ENCODE measurements around the gene ICE1. TPM values are rescaled to one million over a fixed set of nuclear protein-coding genes. Genes with fewer than 3 reads are reported as not detected.

ICE1 gene
- total and polyA plus RNA-seq, 9 of the 15 experiments (the other 6 are each of a cell fraction or from before 2014, with no cell fraction given) = 4.9 to 47.4 (median 28.2) TPM

GRCh38 chr5:5451863-5452262, 29.4 kb downstream of the ICE1 start:
- FAIRE-seq (no peak), DNase-seq (ENCODE audit: extremely low read depth in 1 of 4, low spot score in 3 of 4) (no peak), ATAC-seq (no peak)
- ChIA-PET POLR2A (interaction anchor here (1.6 kb wide), 1 partner anchor 9 kb away, joined by 3 read pairs; no protein-coding TSS in a partner anchor), CTCF (ENCODE audit: low intra/inter-chr PET ratio) (no interaction called here)
- intact Hi-C loops (cut with micrococcal nuclease) = no loop called here
- no peak for TF ChIP-seq SETDB1 (IDR thresholded peaks at IDR 0.05; ENCODE audit: low read length)
- TF ChIP-seq ZNF316 (IDR thresholded peaks at IDR 0.05) = peak; percentile 48; the same call in 1 of the 2 replicates
- Histone ChIP-seq H3K79me2 (ENCODE audit: control insufficient read depth, insufficient read depth, low read length) (no peaks in the 10 kb centered on the region), H3K36me3 (ENCODE audit: control insufficient read depth, insufficient read depth, low read length) (peaks cover 85% of the 10 kb centered on the region; the same call in 2 of the 3 replicates), H3K9ac (ENCODE audit: insufficient read depth in 1 of 2, low read depth in 2 of 2, low read length in 2 of 2) (no peak overlapping the region), H3K9me3 (replicated peaks; ENCODE audit: control insufficient read depth, insufficient read depth, low read depth, low read length) (no peaks in the 10 kb centered on the region), H3K27me3 (ENCODE audit: control insufficient read depth in 2 of 2, insufficient read depth in 2 of 2, low read length in 2 of 2) (no peaks in the 10 kb centered on the region), H2AFZ (ENCODE audit: low read depth, low read length) (no peak overlapping the region), H3K27ac (ENCODE audit: extremely low read depth, low read depth, low read length) (no peak overlapping the region), H3K4me1 (replicated peaks in 1 of 2; ENCODE audit: control insufficient read depth in 2 of 2, insufficient read depth in 2 of 2, low read length in 2 of 2) (no peaks in the 10 kb centered on the region), H3K4me2 (ENCODE audit: insufficient read depth, low read length) (no peak overlapping the region), H4K20me1 (replicated peaks; ENCODE audit: control insufficient read depth, insufficient read depth, low read length) (no peaks in the 10 kb centered on the region), H3K4me3 (no peak overlapping the region), H3K9me1 (ENCODE audit: control insufficient read depth, insufficient read depth, low read length) (no peaks in the 10 kb centered on the region)
- no TSS peak for BruUV-seq (replicated peaks)
- in situ Hi-C loops (cut with MboI) = no loop called here
- WGBS (ENCODE audit: insufficient coverage, low coverage, missing lambda C conversion rate) = 88% methylated on average over 1 of the region's 1 CpG

GRCh38 chr5:5453131-5453530, 30.7 kb downstream of the ICE1 start:
- Histone ChIP-seq H3K27me3 (ENCODE audit: control insufficient read depth in 2 of 2, insufficient read depth in 2 of 2, low read length in 2 of 2) (no peaks in the 10 kb centered on the region), H3K9me3 (replicated peaks; ENCODE audit: control insufficient read depth, insufficient read depth, low read depth, low read length) (no peaks in the 10 kb centered on the region), H3K4me3 (no peak overlapping the region), H3K9ac (ENCODE audit: insufficient read depth in 1 of 2, low read depth in 2 of 2, low read length in 2 of 2) (no peak overlapping the region), H3K4me1 (replicated peaks in 1 of 2; ENCODE audit: control insufficient read depth in 2 of 2, insufficient read depth in 2 of 2, low read length in 2 of 2) (no peaks in the 10 kb centered on the region), H3K27ac (ENCODE audit: extremely low read depth, low read depth, low read length) (no peak overlapping the region), H3K9me1 (ENCODE audit: control insufficient read depth, insufficient read depth, low read length) (no peaks in the 10 kb centered on the region), H3K4me2 (ENCODE audit: insufficient read depth, low read length) (no peak overlapping the region), H3K36me3 (ENCODE audit: control insufficient read depth, insufficient read depth, low read length) (peaks cover 85% of the 10 kb centered on the region), H2AFZ (ENCODE audit: low read depth, low read length) (no peak overlapping the region), H3K79me2 (ENCODE audit: control insufficient read depth, insufficient read depth, low read length) (no peaks in the 10 kb centered on the region), H4K20me1 (replicated peaks; ENCODE audit: control insufficient read depth, insufficient read depth, low read length) (no peaks in the 10 kb centered on the region)
- ChIA-PET CTCF (ENCODE audit: low intra/inter-chr PET ratio) (no interaction called here), POLR2A (interaction anchor here (0.6 to 0.7 kb wide), 2 partner anchors 10 to 14 kb away, joined by 3 read pairs; no protein-coding TSS in a partner anchor)
- intact Hi-C loops (cut with micrococcal nuclease) = no loop called here
- no TSS peak for BruUV-seq (replicated peaks)
- ATAC-seq (no peak; the same call in 2 of the 3 replicates), DNase-seq (ENCODE audit: extremely low read depth in 1 of 4, low spot score in 3 of 4) (no peak), FAIRE-seq (no peak)
- in situ Hi-C loops (cut with MboI) = no loop called here
- no peak for TF ChIP-seq CHD4 (IDR thresholded peaks at IDR 0.05; ENCODE audit: insufficient read depth, insufficient replicate concordance, low read depth, low read length, poor library complexity, severe bottlenecking)
- TF ChIP-seq CHD2 (IDR thresholded peaks at IDR 0.05; ENCODE audit: low read depth, low read length) = no peak
- TF ChIP-seq ZNF431 (CRISPR knock-in tag; IDR thresholded peaks at IDR 0.05) = no peak
- TF ChIP-seq ZBED1 (IDR thresholded peaks at IDR 0.05) = no peak
- no peak for TF ChIP-seq NR2C1 (IDR thresholded peaks at IDR 0.05)
- TF ChIP-seq NR2C1 (tag; IDR thresholded peaks at IDR 0.05) = no peak
- 90% methylated on average over 3 of the region's 3 CpGs for WGBS (ENCODE audit: insufficient coverage, low coverage, missing lambda C conversion rate)

Data from K562 (cell line).